ENCODE measurements around the gene CPEB3.
"Not testable (repeated sequence)": the region's sequence is repeated elsewhere in the genome, so short reads cannot be mapped to it uniquely, and the experiment has no call there.

The CPEB3 gene

DNA sequence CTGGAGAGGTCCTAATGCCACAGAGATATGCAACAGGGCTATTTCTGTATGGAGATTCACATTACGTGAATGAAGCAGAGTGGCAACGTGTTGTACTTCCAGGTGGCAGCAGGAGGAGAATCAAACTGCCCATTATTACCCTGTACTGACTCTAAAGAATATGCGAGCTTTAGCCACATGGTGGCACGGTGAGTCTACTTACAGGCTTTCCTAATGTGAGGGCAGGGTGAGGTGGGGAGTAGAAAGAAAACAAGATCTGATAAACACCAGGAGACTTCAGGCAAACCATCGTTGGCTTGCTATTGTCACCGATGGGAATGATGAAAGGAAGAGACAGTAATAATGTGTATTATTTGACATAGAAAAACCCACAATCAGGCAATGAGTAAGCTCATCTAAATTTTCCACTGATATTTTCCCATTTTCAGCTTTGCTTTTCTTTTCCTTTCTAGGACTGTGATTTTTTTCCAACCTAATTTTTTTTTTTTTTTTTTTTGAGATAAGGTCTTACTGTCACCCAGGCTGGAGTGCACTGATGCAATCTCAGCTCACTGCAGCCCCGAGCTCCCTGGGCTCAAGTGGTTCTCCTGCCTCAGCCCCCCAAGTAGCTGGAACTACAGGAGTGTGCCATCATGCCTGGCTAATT lies 203.0 kb downstream of the CPEB3 start:
- peak; percentile 8 to 68 for DNase-seq

DNA sequence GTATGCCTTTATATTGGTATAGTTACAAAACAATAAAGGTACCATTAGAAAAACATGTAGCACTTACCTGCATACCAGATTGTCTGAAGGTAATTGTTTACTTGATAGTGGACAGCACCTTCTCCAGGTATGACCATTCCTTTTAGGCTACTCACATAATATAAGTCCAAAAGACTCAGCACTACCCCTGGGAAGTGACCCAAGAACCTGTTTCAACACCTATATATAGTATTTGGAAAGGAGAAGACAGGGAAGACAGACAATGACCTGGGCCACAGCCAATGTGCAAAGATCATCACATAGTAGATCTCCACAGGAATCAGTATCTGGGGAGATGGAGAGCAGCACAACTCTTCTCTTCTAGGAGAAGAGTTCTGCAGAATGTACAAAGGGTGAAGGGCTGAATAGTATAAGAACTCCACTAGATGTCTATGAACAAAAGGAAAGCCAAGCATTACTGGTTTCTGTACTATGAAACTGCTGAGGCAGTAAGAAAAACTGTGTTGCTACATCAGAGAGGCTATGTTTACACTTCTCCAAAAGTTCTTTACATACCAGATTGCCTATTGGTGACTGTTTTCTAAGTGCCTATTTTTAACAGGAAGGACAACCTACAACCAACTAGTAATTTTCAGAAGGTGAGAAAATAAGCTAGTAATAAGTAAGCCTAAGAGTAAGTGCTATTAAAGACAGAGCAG lies 208.1 kb downstream of the CPEB3 start:
- DNase-seq: no peak

DNA sequence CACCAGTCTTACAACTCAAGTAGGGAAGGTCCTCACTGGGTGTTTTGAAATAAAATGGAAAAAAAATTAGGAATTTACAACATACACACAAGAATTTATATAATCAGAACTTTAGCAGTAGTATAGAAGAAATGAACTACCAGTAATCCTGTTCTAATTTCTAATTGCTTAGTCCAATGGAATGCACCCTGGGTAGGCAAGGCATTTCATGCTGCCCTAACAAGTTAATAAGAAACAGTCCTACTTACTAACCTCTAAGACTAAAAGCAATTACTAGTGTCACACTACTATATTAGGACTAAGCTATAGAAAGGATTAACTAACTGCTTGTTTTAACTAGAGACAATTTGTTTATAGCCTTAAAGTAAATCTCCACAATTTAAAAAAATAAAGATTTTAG lies 209.2 kb downstream of the CPEB3 start:
- DNase-seq: no peak

DNA sequence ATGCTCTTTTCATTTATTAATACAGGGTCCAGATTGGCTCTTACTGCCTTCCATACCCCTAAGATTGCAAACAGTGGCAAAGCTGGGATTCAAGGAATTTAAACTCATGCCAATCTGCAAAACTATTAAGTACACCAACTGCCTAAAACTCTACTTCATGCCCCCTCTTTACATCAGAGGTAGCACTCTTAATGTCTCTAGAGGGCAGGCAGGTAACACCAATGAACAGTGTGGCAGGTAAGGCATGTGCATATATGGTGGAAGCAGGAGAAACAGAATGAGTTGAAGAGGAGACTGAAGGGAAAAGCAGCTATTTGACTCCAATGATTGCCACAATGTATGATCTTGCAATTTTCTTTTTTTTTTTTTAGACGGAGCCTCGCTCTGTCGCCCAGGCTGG lies 210.6 kb downstream of the CPEB3 start:
- DNase-seq: no peak

DNA sequence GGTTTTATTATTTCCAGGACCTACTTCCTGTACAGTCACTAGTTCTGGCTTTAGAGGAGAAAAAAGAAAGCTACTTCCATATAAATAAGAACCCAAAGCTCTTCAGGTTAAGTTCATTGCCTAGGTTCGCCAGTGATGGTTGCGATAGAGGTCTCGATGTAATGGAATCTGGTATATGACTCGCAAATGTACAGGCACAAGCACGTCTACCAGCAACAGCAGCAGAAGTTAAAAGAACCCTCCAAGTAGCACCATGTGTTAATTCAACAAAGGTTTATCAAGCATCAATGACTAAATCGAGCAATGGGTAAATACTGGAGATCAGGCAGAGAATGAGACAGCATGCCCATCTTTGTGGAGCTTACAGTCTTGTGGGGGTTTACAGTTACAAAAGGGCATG lies 211.9 kb downstream of the CPEB3 start:
- DNase-seq: no peak

DNA sequence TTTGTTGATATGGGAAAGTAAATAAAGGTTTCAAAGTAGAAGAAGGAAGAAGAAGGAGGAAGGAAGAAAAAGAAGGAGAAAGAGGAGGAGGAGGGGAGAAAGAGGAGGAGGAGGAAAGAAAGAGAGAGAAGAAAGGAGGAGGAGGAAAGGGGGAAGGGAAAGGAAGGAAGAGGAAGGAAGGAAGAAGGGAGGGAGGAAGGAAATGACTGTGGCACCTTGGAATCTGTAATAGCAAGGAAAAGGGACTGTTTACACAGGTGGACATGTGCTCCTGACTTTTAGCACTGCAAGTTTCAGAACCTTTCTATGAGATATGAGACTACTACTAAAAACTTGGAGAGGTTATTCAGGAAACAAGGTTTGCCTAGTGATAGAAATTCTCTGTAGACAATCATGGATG lies 214.2 kb downstream of the CPEB3 start:
- no peak for DNase-seq

DNA sequence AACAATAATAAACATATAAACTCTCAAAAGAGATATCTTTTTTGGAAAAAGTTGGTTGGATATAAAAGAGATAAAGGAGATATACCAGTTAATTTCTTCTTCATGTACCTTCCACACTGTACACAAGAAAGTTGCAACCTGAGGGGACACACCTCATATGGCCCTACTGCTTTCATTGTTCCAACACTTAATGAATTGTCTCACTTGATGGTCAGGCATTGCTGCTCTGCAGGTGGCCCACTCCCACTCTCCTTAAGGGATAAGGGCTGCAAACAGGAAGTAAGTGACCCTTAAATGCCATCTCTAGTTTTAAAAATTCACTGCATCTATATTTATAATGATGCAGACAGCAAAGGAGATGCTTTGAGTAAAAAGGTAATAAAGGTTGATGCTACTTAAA lies 215.0 kb downstream of the CPEB3 start:
- DNase-seq: no peak

DNA sequence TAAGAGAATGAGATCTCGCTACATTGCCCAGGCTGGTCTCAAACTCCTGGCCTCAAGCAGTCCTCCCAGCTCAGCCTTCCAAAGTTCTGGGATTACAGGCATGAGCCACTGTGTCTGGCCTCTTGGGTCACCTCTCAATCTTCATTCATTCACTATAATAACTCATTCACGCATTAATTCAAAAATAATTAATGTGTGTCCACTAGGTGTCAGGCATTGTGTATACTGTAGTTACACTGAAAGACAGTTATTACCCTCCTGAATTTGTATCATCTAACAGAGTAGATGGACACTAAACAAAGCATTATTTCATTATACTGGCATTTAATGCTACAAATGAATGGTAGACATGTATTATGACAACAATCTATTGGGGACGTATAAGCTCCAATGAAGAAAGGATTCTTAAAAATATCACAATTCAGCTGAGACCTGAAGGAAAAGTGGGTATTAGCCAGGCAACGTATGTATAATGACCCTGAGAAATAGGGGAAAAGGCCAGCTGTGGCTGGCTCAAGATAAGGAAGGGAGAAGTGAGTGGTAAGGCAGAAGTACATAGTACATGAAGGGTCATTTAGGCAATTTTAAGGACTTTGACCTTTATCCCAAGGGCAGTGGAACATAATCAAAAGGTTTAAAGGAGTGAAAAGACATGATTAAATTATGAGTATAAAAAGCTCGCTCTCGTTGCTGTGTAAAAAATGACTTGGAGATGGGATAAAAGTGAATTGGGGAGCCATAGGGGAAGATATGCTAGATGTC lies 216.6 kb downstream of the CPEB3 start:
- DNase-seq: peak in 1 of 2 experiments; percentile 1

DNA sequence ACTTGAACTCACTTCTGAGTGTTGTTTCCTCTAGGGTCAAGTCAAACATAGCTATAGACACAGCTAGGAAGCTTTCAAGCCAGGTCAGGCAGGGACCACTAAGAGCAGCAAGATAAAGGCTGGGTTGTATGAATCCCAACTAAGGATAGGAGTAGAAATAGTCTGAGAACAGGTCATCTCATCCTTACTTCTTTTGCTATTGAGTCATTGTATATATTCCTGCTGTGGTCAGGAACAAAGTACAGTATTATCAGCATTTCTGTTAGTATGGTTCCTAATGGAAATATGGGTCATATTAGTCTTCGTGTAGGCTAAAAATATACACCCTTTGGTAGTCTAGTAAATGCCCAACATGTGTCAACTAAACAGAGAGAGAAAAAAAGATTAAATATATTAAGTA lies 222.0 kb downstream of the CPEB3 start:
- DNase-seq: no peak

DNA sequence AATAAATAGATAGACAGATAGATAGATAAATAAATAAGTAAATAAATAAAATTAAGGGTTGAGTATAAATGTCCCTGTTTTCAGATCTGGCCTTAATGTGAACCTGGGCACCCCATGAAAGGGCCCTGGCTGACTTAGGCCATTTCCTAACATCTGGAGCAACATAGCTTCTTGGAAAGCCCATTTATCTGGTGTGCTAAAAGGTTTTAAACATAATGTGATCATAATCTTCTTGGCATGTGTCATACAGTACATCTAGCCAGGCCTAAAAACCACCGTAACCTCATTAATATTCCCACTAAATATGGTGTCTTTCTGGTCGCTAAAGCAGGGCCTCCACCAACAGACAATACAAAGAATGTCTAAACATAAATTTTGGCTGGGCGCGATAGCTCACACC lies 224.5 kb downstream of the CPEB3 start:
- no peak for DNase-seq

DNA sequence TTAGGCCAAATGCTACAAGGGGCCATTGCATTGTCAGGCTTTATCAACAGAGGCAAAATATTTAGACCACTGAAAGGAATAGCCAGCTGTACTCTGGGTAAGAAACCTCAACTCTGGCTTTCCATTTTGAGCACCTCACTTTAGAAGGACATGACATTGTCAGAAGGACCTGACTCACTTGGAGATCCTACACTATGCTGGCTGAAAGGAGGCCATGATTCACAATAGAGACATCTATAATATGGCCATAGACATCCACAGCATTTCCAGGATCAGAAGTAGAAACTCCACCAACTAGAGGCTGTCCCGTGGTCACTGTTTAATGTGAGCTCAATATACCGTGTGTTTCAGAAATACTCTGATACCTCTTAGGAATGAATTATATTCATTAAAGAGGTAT lies 226.4 kb downstream of the CPEB3 start:
- DNase-seq: no peak

DNA sequence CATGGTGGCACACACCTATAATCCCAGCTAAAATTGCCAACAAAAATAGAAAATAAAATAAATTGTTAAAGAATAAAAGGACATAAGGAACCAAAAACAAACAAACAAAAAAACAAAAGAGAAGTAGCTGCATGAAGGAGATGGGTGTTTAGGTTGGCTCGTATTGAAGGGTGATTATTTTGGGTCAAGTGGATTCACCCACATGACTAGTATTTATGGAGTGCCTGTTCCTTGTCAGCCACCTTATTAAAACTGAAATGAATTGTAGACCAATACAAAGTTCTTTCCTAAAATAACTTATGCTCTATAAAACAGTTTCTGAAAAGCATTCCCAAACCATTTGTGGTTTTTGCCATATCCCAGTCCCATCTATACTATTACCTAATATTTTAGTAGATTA lies 228.6 kb downstream of the CPEB3 start:
- no peak for DNase-seq

DNA sequence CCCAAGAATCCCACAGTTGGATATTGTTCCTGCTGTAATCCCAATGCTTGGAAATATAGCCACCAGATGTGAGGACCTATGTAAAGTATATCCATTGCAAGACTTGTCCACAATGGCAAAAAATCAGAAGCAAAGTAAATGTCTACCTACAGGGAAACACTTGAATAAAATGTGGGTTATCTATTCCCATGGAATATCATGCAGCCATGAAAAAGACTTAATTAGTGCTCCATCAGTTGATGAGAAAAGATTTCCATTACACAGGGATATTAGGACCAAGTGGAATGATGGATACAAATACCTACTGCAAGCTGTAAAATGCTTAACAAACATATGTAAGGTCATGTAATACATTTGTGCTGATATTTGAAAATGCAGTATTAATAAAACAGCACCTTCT lies 236.1 kb downstream of the CPEB3 start:
- no peak for DNase-seq

DNA sequence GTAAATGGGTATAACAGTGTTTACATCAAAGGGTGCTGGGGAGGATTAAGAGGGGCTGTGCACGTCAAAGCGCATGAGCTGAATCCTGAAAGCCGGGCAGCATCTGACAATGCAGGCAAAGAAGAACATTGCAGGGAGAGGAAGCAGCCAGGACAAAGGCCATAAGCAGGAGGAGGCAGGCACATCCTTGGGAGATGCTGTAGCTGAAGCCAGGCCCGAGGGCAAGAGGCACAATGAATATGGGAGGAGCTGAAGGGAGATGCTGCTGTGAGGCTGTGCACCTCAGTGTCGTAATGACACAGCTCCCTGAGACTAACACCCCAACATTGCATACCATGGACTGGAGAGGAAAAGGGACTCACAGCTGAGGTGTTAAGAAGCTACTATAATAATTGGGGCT lies 238.1 kb downstream of the CPEB3 start:
- no peak for DNase-seq

DNA sequence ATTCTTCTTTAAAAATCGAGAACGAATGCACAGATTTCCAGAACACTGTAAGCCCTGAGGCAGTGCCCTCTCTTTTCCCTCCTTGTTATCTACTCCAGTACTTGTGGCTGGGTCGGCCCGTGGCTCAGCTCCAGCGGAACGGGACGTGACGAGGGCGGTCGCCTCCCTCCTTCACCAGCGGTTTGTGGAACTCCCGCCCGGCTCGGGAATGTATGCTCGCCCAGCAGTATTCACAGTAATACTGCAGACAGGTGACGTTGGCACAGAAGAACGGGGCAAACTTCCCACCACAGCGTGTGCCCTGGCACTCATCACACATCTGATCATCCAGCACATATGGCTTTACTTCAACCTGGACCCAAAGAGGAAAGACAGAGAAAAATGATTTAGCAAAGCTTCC lies 238.8 kb downstream of the CPEB3 start:
- DNase-seq: no peak

DNA sequence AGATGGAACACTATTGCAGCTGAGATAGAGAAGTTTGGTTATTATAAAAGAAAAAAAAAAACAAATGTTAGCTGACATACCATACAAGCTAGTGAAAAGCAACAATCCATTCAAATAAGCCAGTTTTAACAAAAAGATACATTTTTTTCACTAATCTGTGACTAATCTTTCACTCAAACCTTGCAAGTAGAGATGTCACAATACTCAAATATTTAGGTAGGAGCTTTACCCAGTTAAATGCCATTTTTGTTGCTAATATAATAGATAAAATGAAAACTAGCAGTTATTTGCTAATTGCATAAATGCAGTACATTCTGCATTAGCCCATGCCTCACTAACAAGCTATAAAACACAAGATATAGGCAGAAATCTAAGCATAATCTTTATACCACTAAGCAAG lies 243.7 kb downstream of the CPEB3 start:
- no peak for DNase-seq

DNA sequence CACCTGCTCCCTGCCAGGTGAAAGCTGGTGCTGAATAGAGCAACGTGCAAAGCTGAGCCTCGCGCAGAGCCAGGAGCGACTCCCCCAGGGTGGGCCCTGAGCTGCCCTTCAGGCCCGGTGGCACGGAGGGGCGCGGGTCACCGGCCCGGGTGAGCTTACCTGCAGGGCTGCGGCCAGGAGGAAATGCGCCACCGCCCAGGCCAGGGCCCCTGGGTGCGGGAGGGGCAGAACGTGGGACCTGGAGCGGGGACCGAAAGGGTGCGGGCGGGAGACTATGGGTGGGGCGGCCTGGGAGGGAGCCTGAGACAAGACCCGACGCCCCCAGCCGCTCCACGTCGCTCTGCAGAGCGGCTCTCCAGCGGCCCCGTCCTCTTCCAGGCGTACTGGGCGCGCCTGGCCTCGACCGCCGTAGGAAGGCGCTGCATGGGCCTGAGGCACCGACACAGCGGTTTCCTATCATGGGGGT lies 245.2 kb downstream of the CPEB3 start:
- DNase-seq: no peak

DNA sequence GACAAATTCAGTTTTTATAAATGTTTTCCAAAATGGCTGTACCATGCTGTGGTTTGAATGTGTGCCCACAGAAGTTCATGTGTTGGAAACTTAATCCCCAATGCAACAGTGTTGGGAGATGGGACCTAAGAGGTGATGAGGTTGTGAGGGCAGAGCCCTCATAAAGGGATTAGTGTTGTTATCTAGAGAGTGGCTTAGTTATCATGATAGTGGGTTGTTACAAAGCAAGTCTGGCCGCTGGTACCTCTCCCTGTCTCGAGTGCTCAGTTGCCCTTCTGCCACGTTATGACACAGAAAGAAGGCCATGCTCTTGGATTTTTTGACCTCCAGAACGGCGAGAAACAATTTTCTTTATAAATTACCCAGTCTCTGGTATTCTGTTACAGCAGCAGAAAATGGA lies 248.3 kb downstream of the CPEB3 start:
- no peak for DNase-seq

DNA sequence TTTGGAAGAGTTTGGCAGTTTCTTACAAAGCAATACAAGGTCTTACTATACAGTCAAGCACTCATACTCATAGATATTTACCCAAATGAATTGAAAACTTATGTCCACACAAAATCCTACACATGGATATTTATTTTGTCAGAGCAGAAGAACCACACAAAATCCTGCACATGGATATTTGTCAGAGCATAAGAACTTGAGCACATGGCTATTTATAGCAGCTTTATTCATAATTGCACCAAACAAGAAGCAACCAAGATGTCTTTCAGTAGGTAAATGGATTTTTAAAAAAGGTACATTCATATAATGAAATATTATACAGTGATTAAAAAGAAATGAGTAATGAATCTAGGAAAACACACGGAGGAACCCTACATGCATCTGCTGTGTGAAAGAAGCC lies 251.9 kb downstream of the CPEB3 start:
- no peak for DNase-seq

DNA sequence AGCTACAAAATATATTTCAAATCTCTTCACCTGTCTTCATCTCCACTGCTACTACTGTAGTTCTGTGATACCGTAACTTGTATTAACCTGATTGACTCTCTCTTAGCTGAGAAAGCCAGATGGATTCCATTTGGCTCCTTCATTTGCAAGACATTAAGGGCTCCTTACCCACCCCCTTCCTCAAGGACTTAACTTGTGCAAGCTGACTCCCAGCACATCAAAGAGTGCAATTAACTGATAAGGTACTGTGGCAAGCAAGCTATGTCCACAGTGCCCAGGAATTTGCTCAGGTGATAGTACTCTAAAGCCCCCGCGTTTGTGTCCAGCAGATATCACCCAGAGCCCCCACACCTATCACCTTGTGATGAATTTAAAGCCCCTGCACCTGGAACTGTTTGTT lies 257.8 kb downstream of the CPEB3 start:
- DNase-seq: not testable (repeated sequence)

DNA sequence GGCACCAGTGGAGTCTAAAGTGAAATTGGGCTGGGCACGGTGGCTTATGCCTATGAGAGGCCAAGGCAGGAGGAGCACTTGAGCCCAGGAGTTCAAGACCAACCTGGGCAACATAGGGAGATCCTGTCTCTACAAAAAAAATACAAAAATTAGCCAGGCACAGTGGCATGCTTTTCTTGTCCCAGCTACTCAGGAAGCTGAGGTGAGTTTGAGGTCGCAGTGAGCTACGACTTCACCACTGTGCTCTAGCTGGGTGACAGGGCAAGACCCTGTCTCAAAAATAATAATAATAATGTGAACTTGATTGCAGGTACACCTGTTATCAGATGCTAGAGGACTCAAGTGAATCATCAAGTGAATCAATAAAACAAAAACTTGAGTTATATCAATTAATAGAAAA lies 259.3 kb downstream of the CPEB3 start:
- DNase-seq: no peak

DNA sequence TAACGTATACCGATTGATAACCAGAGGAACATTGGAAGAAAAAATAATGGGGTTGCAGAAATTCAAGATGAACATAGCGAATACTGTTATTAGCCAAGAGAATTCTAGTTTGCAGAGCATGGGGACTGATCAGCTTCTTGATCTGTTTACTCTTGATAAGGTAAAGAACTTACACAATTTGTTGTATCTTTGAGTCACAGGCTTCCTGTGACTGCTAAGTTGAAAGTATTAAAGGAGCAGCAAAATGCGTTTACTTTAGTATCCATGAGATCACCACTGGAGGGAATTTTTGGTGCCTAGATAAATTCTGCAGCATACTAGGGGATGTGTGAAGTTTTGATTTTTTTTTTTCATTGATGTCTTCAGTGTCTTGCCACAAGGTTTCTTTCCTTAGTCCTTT lies 263.7 kb downstream of the CPEB3 start:
- no peak for DNase-seq

DNA sequence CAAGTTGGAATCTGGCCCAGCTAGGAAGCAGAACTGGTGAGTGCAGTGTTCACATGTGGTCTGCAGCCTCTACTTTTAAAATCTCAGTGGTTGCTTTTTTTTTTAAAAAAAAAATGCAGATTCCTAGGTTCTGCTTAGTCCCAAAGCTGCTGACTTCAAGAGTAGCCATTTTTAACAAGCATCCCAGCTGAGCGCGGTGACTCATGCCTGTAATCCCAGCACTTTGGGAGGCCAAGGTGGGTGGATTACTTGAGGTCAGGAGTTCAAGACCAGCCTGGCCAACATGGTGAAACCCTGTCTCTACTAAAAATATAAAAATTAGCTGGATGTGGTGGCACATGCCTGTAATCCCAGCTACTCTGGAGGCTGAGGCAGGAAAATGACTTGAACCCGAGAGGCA lies 265.5 kb downstream of the CPEB3 start:
- DNase-seq: not testable (repeated sequence)

DNA sequence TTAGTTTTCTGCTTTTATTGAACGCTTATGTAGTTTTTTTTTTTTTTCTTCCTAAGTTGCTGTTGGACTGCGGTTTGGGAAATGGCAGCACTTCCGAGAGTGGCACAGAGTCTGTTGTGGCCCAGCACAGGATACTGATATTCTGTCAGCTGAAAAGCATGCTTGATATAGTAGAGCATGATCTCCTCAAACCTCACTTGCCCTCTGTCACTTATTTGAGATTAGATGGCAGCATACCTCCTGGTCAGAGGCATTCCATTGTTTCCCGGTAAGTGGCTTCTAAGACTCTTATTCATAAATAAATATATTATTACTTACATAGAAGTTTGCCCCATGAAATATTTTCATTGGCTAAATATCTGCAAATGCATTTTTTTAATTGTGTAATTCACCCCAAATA lies 266.2 kb downstream of the CPEB3 start:
- DNase-seq: no peak

All from NCI-H524 (cell line).